Measurements from ENCODE around the gene ACBD3.

The ACBD3 gene

GRCh38 chr1:226110249-226111097, 76.1 kb downstream of the ACBD3 start:
- DNase-seq: peak; percentile 79 to 83

- peak; percentile 83 to 89 for DNase-seq
Measured at GRCh38 chr1:226109829-226110248, 76.7 kb downstream of the ACBD3 start.

DNA sequence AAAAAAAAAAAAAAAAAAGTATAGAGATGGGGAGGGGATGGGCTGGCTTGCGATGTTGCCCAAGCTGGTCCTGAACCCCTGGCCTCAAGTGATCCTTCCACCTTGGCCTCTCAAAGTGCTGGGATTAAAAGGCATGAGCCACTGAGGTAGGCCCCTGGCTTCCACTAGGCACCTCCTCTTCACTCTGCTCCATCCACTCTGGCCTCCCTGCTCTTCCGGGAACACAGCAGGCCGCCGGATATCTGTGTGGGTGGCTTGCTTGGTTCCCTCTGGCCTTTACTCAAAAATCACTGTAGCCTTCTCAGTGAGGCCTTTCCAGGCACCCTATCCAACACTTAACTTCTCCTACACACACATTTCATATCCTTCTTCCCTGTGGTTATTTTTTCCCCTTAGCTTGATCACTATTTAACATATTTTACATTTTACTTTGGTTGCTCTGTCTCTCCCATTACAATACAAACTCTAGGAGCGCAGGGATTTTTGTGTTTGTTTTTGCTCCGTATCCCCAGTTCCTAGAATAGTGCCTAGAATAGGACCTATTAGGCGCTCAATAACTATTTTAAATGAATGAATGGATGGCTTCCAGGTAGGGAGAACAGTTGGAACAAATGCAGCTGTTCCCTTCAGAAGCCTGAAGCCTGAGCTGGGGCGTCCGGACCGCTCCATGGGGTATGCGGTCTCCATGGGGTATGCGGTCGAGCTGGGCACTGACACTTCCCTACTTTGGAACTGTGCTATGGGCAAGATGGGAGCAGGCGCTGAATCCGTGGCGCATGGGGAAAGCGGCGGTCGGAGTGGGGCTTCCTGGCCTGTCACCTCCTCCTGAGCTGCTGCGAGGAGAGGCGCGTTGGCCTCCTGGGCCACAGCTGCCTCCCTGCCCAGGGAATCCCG, 77.4 kb downstream of the ACBD3 start:
- no peak for DNase-seq

GRCh38 chr1:226107471-226108460, 78.8 kb downstream of the ACBD3 start:
- DNase-seq: no peak

DNA sequence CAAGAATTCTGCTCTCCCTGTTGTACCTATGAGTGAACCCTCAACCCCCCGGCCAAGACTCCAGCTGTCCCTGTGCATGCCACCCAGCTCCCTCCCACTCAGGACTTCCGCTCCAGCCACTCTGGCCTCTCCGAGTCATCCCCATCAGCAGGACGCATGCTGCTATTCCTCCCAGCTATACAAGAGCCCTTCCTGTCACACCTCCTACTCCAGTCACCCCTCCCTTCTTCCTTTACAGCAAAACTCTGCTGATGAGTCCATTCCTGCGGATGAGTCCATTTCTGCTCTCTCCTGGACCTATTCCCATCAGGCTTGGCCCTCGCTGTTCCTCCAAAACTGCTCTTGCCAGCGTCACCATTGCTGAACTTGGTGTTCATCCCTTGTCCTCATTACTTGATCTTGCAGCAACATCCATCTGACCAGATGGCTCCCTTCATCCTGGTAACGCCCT, 81.8 kb downstream of the ACBD3 start:
- no peak for DNase-seq

DNA sequence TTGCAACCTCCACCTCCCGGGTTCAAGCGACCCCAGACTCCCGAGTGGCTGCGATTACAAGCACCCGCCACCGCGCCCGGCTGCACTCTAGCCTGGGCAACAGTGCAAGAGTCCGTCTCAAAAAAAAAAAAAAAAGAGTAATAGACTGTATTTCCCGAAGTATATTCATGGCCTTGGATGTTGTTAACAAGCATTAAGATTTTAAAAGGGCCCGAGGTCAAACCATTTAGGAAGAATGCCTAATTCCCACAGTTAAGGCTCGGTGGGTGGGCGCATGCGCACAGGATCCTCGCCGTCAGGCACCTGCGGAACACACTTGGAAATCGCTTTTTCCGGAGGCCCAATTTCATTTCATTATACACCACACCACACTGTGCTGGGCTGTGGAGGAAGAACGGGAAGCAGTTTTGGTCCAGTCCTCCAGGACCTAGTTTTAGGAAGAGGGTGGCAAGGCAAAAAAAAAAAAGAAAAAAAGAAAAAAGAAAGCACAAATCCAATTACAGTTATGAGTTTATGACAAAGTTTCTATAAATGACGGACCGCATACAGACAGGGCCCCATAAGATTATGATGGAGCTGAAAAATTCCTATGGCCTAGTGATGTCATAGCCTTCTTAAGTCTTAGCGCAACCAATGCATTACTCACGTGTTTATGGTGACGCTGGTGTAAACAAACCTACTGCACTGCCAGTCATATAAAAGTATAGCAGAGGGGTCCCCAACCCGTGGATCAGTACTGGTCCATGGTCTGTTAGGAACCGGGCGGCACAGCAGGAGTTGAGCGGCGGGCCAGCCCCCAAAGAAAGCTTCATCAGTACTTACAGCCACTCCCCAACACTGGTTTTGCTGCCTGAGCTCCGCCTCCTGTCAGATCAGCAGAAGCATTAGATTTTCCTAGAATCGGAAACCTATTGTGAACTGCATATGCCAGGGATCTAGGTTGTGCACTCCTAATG, 85.8 kb downstream of the ACBD3 start:
- DNase-seq: peak; percentile 49 to 57

- DNase-seq: no peak
Measured at GRCh38 chr1:226098870-226099835, 87.4 kb downstream of the ACBD3 start.

DNA sequence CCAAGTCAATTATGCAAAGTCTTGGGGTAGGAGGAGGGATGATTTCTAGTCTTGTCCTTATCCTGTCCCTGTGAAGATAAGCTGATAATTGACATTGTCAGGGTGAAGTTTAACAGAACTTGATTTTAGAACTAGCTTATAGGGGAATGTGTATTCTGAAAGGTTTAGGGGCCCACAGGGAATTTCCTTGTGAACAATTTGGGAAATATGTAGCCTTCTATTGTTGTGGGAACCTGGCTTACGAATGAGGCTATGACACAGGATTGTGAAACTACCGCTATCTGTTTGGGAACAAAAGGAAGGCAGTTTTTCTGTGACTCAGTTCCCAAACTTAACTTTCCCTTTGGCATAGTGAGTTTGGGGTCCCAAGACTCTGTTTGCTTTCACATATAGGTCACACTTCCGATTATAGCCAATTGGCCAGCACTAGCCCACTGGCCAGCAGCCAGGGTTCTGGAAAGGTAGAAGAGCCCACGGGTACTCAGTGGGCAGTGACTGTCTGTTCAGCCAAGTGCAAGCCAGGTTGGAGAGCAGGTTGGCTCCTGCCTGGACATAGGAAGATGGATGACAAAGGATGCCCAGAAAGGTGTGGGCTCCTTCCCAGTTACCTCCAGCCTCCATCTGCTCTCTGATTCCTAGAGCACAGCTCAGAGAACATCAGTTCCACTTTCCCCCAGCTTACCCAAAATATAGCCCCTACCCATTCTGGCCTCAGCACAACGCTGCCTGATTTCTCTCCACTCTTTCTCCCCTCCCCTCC, 88.5 kb downstream of the ACBD3 start:
- DNase-seq: no peak

DNA sequence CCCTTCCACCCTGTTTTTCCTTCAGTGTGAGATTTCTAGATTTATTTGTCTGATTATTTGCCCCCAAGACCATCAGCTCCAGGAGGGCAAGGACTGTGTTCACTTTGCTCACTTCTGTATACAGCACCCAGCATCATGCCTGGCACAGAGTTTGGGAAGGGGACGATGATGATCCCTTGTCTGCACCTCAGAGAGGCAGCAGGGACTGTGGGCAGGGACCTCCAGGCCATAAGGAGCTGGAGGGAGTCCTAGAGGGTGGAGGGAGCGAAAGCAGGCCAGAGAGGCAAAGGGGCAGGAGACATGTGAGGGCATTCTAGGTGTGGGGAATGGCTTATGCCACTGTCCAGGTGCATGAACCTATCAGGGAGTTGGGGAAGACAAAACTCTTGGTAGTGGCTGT, 91.3 kb downstream of the ACBD3 start:
- no peak for DNase-seq
